HUES48 (cell line): ENCODE data around the gene ABCA12.

ENCODE experiments used
- H3K27ac ChIP-seq: one replicate; pipeline ENCODE4 v1.7.0; 2013; ENCODE audit warnings: low read depth, low read length, inconsistent platforms
- H3K27me3 ChIP-seq: 2 replicates; pipeline ENCODE4 v1.6.1; 2013; ENCODE audit warnings: mild to moderate bottlenecking, low read length; ENCODE audit not compliant: control insufficient read depth, insufficient read depth
- H3K36me3 ChIP-seq: 2 replicates; pipeline ENCODE4 v1.6.1; 2013; ENCODE audit warnings: low read length; ENCODE audit not compliant: control insufficient read depth, insufficient read depth
- H3K4me1 ChIP-seq: 2 replicates; pipeline ENCODE4 v1.6.1; 2013; ENCODE audit warnings: mild to moderate bottlenecking, low read length; ENCODE audit not compliant: control insufficient read depth, insufficient read depth
- H3K4me3 ChIP-seq: 2 replicates; pipeline ENCODE4 v1.5.1; 2013; ENCODE audit warnings: mild to moderate bottlenecking, low read depth, low read length
- H3K9ac ChIP-seq: 2 replicates; pipeline ENCODE4 v1.6.1; 2013; ENCODE audit warnings: mild to moderate bottlenecking, low read depth, low read length, moderate library complexity
- H3K9me3 ChIP-seq: 2 replicates; pipeline ENCODE4 v1.6.1; 2013; ENCODE audit warnings: low read length; ENCODE audit not compliant: control insufficient read depth, insufficient read depth

The ABCA12 gene

DNA sequence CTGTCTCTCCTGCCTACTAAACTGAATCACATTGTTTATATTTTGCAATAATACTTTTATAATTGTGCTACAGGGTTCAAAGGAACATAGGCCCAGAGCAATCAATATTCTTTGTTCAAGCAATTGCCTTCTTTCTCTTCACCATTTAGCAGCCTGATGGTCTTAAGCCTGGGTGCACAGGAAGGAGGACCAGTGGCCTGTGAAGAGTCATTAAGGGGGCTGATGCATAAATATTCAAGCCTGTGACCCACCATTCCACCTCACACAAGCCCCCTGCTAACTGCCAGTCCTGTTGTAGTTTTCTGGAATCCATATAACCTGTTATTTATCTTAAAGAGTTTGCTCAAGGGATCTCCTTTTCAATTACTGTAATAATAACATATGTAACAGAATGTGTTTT is 56.0 kb downstream of the ABCA12 start:
- Histone ChIP-seq H3K9me3 (no peaks in the 10 kb centered on the region), H3K4me3 (no peak overlapping the region), H3K27ac (no peak overlapping the region), H3K27me3 (no peaks in the 10 kb centered on the region), H3K36me3 (no peaks in the 10 kb centered on the region), H3K9ac (no peak overlapping the region), H3K4me1 (peaks cover 3% of the 10 kb centered on the region; the same call in 1 of the 2 replicates)

DNA sequence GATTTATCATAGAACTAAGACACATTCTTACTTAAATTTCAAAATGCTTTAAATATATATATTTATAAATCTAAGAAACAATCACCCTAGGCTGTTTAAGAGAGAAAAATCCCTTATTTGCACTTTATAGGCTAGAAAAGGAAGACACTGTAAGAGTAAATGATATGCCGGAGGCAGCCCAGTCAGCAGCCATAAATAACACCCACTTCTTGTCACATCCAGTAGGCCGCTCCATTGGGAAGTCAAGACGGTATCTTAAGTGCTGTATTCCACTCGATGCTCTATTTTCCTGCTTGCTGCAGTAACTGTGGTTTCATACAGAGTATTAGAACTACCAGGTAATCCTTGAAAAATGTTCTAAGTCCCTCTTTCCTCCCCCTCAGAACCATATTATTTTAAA is 57.9 kb downstream of the ABCA12 start:
- Histone ChIP-seq H3K27ac (no peak overlapping the region), H3K36me3 (no peaks in the 10 kb centered on the region), H3K4me3 (no peak overlapping the region), H3K9me3 (no peaks in the 10 kb centered on the region), H3K4me1 (peaks cover 3% of the 10 kb centered on the region; the same call in 1 of the 2 replicates), H3K9ac (no peak overlapping the region), H3K27me3 (no peaks in the 10 kb centered on the region)

DNA sequence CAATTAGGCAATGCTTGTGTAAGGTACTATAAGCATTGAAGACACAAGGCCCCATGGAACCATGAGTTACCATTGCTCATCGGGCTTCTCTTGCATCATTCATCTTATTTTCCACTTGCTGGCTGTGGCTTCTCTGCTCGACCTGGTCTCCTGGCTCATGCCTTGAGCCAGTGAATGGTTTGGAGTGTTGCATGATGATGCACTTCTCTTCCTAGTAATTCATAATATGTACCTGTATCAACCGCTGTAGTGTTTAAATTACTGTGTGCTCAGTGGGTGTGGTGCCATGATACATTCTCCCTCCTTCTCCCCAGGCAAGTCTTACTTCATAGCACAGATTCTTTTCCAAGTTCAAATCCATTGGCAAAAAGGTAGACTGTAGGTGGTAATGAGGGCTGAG is 66.8 kb downstream of the ABCA12 start:
- no peak overlapping the region for H3K9ac ChIP-seq
- H3K9me3 ChIP-seq = no peaks in the 10 kb centered on the region
- no peaks in the 10 kb centered on the region for H3K36me3 ChIP-seq
- H3K4me3 ChIP-seq = no peak overlapping the region
- peaks cover 3% of the 10 kb centered on the region; the same call in 1 of the 2 replicates for H3K4me1 ChIP-seq
- H3K27me3 ChIP-seq = no peaks in the 10 kb centered on the region
- no peak overlapping the region for H3K27ac ChIP-seq

DNA sequence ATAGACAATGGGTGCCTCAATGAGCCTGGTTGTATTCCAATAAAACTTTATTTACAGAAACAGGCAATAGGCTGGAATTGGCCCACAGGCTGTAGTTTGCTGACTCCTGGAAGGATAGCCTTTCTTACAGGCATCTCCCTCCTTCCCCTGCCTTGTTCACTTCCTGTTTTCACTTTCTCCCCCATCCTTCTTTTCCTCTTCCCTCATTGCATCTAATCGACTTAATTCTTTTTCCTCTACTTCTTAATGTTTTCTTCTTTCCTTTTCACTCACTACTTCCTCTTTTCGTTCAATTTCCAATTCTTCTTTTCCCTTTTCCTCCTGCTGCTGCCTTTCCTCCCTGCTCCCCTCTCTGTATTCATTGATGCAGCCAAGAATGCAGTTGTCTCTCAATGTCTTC is 70.0 kb downstream of the ABCA12 start:
- no peaks in the 10 kb centered on the region for H3K4me1 ChIP-seq
- H3K4me3 ChIP-seq = no peak overlapping the region
- H3K27ac ChIP-seq = no peak overlapping the region
- no peaks in the 10 kb centered on the region for H3K9me3 ChIP-seq
- H3K27me3 ChIP-seq = no peaks in the 10 kb centered on the region
- H3K36me3 ChIP-seq = no peaks in the 10 kb centered on the region
- no peak overlapping the region for H3K9ac ChIP-seq

DNA sequence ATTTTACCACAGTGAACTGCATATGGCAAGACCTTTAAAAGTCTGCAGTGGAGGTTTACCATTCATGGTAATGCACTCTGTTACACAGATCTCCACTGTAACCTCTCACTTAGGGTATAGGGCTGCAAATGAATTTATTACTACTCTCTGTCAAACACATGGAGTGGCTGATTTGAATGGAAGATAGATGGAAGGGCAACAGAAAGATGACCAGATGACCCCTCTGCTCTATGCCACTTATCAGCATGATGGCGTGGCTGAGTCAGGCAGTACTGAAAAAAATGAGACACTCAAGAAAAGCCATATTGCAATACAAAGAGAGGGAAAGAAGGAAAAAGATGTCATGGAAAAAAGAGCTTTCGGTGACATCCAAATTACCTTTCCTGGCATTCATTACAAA is 72.3 kb downstream of the ABCA12 start:
- Histone ChIP-seq H3K4me3 (no peak overlapping the region), H3K27me3 (no peaks in the 10 kb centered on the region), H3K9ac (no peak overlapping the region), H3K4me1 (no peaks in the 10 kb centered on the region), H3K27ac (no peak overlapping the region), H3K9me3 (no peaks in the 10 kb centered on the region), H3K36me3 (no peaks in the 10 kb centered on the region)

DNA sequence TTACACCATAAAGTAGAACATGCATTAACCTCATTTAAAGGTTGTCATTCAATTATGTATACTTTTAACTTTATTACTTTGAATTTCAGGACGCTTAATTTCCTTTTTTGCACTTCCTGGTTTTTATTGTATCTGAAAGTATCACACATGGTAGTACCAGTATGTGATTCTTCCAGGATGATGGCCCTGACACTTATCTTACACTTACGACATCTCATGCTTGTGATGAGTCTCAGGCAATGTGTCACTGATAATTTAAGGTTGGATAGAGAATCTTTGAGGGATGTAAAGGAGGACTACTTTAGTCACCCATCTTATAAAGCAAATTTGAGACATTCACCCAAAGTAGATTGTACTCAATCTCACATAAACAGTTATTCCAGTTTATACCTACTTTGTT is 74.9 kb downstream of the ABCA12 start:
- no peak overlapping the region for H3K4me3 ChIP-seq
- no peaks in the 10 kb centered on the region for H3K9me3 ChIP-seq

DNA sequence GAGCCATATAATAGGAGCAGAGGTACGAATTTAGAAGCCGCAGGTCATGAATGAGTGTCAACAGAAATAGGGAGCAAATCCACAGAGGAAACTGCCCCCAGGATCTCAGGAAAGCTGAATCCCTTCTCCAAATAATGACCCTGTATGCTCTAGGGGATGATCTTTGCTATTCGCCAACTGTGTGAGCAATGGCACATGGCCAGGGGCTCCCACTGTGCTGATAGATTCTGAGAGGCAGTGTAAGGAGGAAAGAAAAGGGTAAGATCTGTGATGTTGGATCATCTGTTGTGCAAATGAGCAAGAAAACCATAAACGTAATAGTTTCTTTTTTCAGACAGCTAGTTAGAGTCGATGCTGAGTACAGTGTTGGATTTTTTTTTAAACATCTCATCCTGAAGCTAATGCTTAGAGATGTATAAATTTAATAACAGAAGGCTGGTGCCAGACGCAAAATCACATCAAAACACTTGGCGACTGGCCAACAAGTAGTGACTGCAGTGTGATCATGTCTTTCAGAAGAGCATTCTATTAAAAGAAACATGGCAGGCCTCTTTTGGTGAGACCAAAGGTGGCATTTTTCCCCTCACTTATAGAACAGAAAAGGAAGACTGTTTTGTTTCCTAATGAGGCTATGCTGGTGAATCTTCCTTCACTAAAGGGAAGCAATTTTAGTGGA is 77.4 kb downstream of the ABCA12 start:
- Histone ChIP-seq H3K36me3 (no peaks in the 10 kb centered on the region), H3K27me3 (no peaks in the 10 kb centered on the region), H3K27ac (no peak overlapping the region), H3K4me1 (no peaks in the 10 kb centered on the region), H3K9me3 (no peaks in the 10 kb centered on the region), H3K4me3 (no peak overlapping the region), H3K9ac (no peak overlapping the region)

More for the DNA sequence above, 74.9 kb downstream of the ABCA12 start:
- no peaks in the 10 kb centered on the region for H3K27me3 ChIP-seq
- H3K27ac ChIP-seq = no peak overlapping the region
- no peak overlapping the region for H3K9ac ChIP-seq
- no peaks in the 10 kb centered on the region for H3K36me3 ChIP-seq
- H3K4me1 ChIP-seq = no peaks in the 10 kb centered on the region

DNA sequence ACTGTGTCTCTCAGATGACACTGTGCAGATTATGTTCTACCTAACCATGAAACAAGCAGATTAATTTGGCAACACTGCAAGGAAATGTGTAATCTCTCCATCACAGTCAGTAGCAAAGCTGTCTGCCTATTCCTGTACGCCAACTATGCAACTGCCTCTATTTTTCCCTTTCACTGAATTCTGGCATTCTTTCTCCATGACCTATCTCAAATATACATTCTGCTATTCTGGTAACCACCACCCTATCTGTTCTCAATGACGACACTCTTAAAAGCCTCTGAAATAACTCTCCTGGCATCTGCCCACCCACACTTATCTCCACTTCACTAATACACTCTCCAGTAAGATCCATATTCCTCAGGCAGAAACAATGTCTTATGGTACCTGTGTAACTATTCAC is 78.7 kb downstream of the ABCA12 start:
- Histone ChIP-seq H3K4me1 (no peaks in the 10 kb centered on the region), H3K9ac (no peak overlapping the region), H3K9me3 (no peaks in the 10 kb centered on the region), H3K27ac (no peak overlapping the region), H3K27me3 (no peaks in the 10 kb centered on the region), H3K4me3 (no peak overlapping the region), H3K36me3 (no peaks in the 10 kb centered on the region)

DNA sequence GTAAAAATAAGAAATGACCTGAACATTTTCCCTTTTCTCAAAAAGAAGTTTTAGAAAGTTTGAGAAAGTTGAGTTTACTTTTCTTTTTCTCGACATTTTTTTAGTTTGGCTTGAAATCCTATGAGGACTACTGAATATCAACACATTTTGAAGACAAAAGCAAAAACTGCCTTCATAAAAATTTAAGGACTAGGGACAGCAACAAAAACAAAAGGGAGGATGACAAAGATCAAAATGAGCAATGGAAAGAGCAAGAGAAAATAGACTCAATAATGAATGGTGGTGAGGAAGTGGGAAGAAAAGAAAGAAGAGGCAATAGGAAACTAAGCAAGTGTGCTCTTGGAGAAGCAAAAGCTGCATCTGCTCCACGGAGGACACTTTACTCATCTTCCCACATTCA is 82.5 kb downstream of the ABCA12 start:
- H3K4me3 ChIP-seq = no peak overlapping the region
- no peaks in the 10 kb centered on the region for H3K27me3 ChIP-seq
- H3K36me3 ChIP-seq = no peaks in the 10 kb centered on the region
- no peak overlapping the region for H3K9ac ChIP-seq
- no peak overlapping the region for H3K27ac ChIP-seq
- no peaks in the 10 kb centered on the region for H3K4me1 ChIP-seq
- no peaks in the 10 kb centered on the region for H3K9me3 ChIP-seq

DNA sequence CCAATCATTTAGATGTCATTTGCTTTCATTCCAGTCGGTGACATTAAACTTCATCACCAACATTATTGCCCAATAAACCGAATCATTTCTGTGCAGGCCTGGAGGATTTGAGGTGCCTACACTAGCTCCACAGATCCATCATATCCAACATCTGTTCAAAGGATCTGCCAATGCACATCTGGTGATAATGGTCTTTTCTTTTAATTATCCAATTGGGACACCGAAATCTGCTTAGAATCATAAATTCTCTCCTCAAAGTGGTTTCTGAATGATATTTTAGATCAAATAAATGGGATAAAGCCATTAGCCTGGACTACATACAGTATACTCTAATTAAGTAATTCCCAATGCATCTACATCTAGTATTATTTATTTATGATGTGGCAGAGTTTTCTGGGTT is 85.6 kb downstream of the ABCA12 start:
- no peak overlapping the region for H3K9ac ChIP-seq
- no peaks in the 10 kb centered on the region for H3K4me1 ChIP-seq
- H3K9me3 ChIP-seq = no peaks in the 10 kb centered on the region

DNA sequence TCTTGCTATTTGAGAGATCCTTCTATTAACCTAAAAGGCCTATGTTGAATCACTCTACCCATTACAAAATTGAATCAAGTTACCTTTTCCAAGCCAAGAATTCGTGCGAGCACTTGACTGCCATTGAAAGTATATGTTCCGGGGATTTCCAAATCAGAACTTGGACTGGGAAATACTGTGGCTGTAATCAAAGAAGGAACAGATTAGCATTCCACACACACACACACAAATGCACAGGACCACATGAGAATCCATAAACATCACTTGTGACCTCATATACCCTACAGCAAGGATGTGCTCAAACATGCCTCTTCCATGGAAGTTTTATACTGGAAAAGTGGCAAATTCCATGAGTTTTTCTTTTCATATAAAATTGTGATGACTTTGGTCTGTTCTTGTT is 86.0 kb downstream of the ABCA12 start:
- no peak overlapping the region for H3K4me3 ChIP-seq
- H3K27ac ChIP-seq = no peak overlapping the region
- H3K4me1 ChIP-seq = no peaks in the 10 kb centered on the region
- H3K27me3 ChIP-seq = no peaks in the 10 kb centered on the region
- H3K9ac ChIP-seq = no peak overlapping the region
- H3K9me3 ChIP-seq = no peaks in the 10 kb centered on the region
- no peaks in the 10 kb centered on the region for H3K36me3 ChIP-seq

More for the DNA sequence above, 85.6 kb downstream of the ABCA12 start:
- Histone ChIP-seq H3K27me3 (no peaks in the 10 kb centered on the region), H3K27ac (no peak overlapping the region), H3K36me3 (no peaks in the 10 kb centered on the region), H3K4me3 (no peak overlapping the region)
